SK-N-SH treated with all-trans-retinoic acid at 6 μM for 48 hours (cell line): Measurements from ENCODE around the gene URB1.
A peak's percentile ranks its signal among the peaks of the same experiment; 100 is the strongest.

Source experiments
- ATAC-seq: fragments of 200-7000 bp; cut with Tn5 transposase; 3 replicates; pipeline ENCODE4 v1.9.1; 2020; ENCODE audit warnings: mild to moderate bottlenecking, moderate library complexity
- ARNTL ChIP-seq: fragments of 450-650 bp; formaldehyde crosslinking; IDR thresholded peaks from 2 replicates; pipeline ENCODE4 v1.5.0; 2020; ENCODE audit warnings: low read depth, mild to moderate bottlenecking, moderate library complexity, borderline replicate concordance
- BACH2 ChIP-seq: fragments of 250-450 bp; sonication (Bioruptor Pico); IDR thresholded peaks from 2 replicates; pipeline ENCODE4 v1.9.0; 2021; ENCODE audit warnings: mild to moderate bottlenecking, borderline replicate concordance
- CSDC2 ChIP-seq: fragments of 250-450 bp; sonication (Bioruptor Pico); IDR thresholded peaks from 2 replicates; pipeline ENCODE4 v1.5.0; 2020; ENCODE audit warnings: mild to moderate bottlenecking, moderate library complexity
- ESRRG ChIP-seq: fragments of 250-450 bp; sonication (Bioruptor Pico); IDR thresholded peaks from 2 replicates; pipeline ENCODE4 v1.6.1; 2021; ENCODE audit warnings: mild to moderate bottlenecking
- GLIS3 ChIP-seq: fragments of 250-450 bp; sonication (Bioruptor Pico); IDR thresholded peaks from 2 replicates; pipeline ENCODE4 v1.5.0; 2020; ENCODE audit warnings: mild to moderate bottlenecking, moderate library complexity
- ISL1 ChIP-seq: fragments of 250-450 bp; sonication (Bioruptor Pico); IDR thresholded peaks from 2 replicates; pipeline ENCODE4 v2.1.2; 2022; ENCODE audit warnings: mild to moderate bottlenecking, moderate library complexity
- OSR1 ChIP-seq: fragments of 250-450 bp; sonication (Bioruptor Pico); IDR thresholded peaks from 2 replicates; pipeline ENCODE4 v1.8.0; 2022; ENCODE audit warnings: moderate library complexity, mild to moderate bottlenecking, inconsistent platforms
- POU6F1 ChIP-seq: fragments of 250-450 bp; sonication (Bioruptor Pico); IDR thresholded peaks from 2 replicates; pipeline ENCODE4 v1.8.0; 2021; ENCODE audit warnings: low read depth, mild to moderate bottlenecking, moderate library complexity, borderline replicate concordance
- PPARA ChIP-seq: fragments of 250-450 bp; sonication (Bioruptor Pico); IDR thresholded peaks from 2 replicates; pipeline ENCODE4 v1.5.0; 2020; ENCODE audit warnings: mild to moderate bottlenecking, borderline replicate concordance
- RARB ChIP-seq: fragments of 250-450 bp; sonication (Bioruptor Pico); IDR thresholded peaks from 2 replicates; pipeline ENCODE4 v1.8.0; 2021; ENCODE audit warnings: mild to moderate bottlenecking, moderate library complexity
- SNAI2 ChIP-seq: fragments of 250-450 bp; sonication (Bioruptor Pico); IDR thresholded peaks from 2 replicates; pipeline ENCODE4 v1.5.0; 2020; ENCODE audit warnings: mild to moderate bottlenecking, moderate library complexity
- TCF4 ChIP-seq: fragments of 250-450 bp; sonication (Bioruptor Pico); IDR thresholded peaks from 2 replicates; pipeline ENCODE4 v1.8.0; 2021; ENCODE audit warnings: mild to moderate bottlenecking, moderate library complexity, borderline replicate concordance
- TOX ChIP-seq: fragments of 250-450 bp; sonication (Bioruptor Pico); IDR thresholded peaks from 2 replicates; pipeline ENCODE4 v1.8.0; 2021; ENCODE audit warnings: mild to moderate bottlenecking, moderate library complexity, borderline replicate concordance
- ZC3H10 ChIP-seq: fragments of 250-450 bp; sonication (Bioruptor Pico); IDR thresholded peaks from 2 replicates; pipeline ENCODE4 v1.5.1; 2021; ENCODE audit warnings: mild to moderate bottlenecking, moderate library complexity
- ZFP3 ChIP-seq: fragments of 250-450 bp; sonication (Bioruptor Pico); IDR thresholded peaks from 2 replicates; pipeline ENCODE4 v1.5.0; 2020; ENCODE audit warnings: mild to moderate bottlenecking, moderate library complexity
- ZFP30 ChIP-seq: fragments of 450-650 bp; formaldehyde crosslinking; IDR thresholded peaks from 2 replicates; pipeline ENCODE4 v1.5.0; 2022; ENCODE audit warnings: mild to moderate bottlenecking, moderate library complexity
- ZNF565 ChIP-seq: fragments of 450-650 bp; formaldehyde crosslinking; conservative IDR thresholded peaks from 2 replicates; pipeline ENCODE4 v1.5.0; 2020; ENCODE audit warnings: low read depth, mild to moderate bottlenecking, moderate library complexity
- ZNF70 ChIP-seq: fragments of 450-650 bp; formaldehyde crosslinking; IDR thresholded peaks from 2 replicates; pipeline ENCODE4 v1.5.0; 2020; ENCODE audit warnings: mild to moderate bottlenecking, moderate library complexity
- ZNF8 ChIP-seq: fragments of 450-650 bp; formaldehyde crosslinking; IDR thresholded peaks from 2 replicates; pipeline ENCODE4 v1.5.0; 2020; ENCODE audit warnings: mild to moderate bottlenecking, moderate library complexity
- TF ChIP-seq, protein P1 (sequence below): fragments of 250-450 bp; sonication (Bioruptor Pico); IDR thresholded peaks from 2 replicates; pipeline ENCODE4 v1.5.1; 2020; ENCODE audit warnings: low read depth, mild to moderate bottlenecking, moderate library complexity
- TF ChIP-seq, protein P2 (sequence below): fragments of 250-450 bp; sonication (Bioruptor Pico); IDR thresholded peaks from 2 replicates; pipeline ENCODE4 v1.5.1; 2021; ENCODE audit warnings: mild to moderate bottlenecking, moderate library complexity
- TF ChIP-seq, protein P3 (sequence below): fragments of 250-450 bp; sonication (Bioruptor Pico); IDR thresholded peaks from 2 replicates; pipeline ENCODE4 v1.8.0; 2020; ENCODE audit warnings: mild to moderate bottlenecking, moderate library complexity, borderline replicate concordance
- TF ChIP-seq, protein P4 (sequence below): fragments of 250-450 bp; sonication (Bioruptor Pico); IDR thresholded peaks from 2 replicates; pipeline ENCODE4 v1.5.0; 2020; ENCODE audit warnings: mild to moderate bottlenecking, moderate library complexity

The URB1 gene

DNA sequence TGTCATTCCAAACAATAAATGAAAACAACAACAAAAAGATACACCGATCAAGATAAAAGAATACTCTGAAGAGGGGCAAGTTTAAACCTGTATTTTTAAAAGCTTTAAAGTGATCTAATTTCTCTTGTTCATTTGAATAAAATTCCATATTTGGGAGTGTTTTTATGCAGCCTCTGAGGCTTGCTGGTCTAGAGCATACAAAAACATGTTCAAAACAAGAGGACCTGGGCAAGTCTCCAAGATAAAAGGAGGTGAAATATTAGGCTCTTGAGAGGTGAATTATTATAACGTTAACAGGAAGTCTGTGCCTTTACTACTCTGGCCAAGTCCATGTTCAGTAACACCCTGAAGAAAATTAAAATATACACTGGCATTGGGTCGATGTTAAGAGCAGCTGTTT, 20.1 kb downstream of the URB1 start:
- TF ChIP-seq ESRRG (no peak), ZFP30 (no peak), CSDC2 (CRISPR knock-in tag) (no peak), ZNF565 (CRISPR knock-in tag) (no peak), RARB (CRISPR knock-in tag) (no peak), PPARA (CRISPR knock-in tag) (no peak), ZNF70 (CRISPR knock-in tag) (no peak), BACH2 (CRISPR knock-in tag) (no peak), POU6F1 (CRISPR knock-in tag) (no peak), ZNF8 (CRISPR knock-in tag) (no peak), TCF4 (CRISPR knock-in tag) (no peak), TOX (no peak), ARNTL (no peak), GLIS3 (CRISPR knock-in tag) (no peak)
- TF ChIP-seq, protein P1, sequence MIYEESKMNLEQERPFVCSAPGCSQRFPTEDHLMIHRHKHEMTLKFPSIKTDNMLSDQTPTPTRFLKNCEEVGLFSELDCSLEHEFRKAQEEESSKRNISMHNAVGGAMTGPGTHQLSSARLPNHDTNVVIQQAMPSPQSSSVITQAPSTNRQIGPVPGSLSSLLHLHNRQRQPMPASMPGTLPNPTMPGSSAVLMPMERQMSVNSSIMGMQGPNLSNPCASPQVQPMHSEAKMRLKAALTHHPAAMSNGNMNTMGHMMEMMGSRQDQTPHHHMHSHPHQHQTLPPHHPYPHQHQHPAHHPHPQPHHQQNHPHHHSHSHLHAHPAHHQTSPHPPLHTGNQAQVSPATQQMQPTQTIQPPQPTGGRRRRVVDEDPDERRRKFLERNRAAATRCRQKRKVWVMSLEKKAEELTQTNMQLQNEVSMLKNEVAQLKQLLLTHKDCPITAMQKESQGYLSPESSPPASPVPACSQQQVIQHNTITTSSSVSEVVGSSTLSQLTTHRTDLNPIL (CRISPR knock-in tag): no peak
- TF ChIP-seq, protein P2, sequence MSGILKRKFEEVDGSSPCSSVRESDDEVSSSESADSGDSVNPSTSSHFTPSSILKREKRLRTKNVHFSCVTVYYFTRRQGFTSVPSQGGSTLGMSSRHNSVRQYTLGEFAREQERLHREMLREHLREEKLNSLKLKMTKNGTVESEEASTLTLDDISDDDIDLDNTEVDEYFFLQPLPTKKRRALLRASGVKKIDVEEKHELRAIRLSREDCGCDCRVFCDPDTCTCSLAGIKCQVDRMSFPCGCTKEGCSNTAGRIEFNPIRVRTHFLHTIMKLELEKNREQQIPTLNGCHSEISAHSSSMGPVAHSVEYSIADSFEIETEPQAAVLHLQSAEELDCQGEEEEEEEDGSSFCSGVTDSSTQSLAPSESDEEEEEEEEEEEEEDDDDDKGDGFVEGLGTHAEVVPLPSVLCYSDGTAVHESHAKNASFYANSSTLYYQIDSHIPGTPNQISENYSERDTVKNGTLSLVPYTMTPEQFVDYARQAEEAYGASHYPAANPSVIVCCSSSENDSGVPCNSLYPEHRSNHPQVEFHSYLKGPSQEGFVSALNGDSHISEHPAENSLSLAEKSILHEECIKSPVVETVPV (CRISPR knock-in tag): no peak
- TF ChIP-seq, protein P3, sequence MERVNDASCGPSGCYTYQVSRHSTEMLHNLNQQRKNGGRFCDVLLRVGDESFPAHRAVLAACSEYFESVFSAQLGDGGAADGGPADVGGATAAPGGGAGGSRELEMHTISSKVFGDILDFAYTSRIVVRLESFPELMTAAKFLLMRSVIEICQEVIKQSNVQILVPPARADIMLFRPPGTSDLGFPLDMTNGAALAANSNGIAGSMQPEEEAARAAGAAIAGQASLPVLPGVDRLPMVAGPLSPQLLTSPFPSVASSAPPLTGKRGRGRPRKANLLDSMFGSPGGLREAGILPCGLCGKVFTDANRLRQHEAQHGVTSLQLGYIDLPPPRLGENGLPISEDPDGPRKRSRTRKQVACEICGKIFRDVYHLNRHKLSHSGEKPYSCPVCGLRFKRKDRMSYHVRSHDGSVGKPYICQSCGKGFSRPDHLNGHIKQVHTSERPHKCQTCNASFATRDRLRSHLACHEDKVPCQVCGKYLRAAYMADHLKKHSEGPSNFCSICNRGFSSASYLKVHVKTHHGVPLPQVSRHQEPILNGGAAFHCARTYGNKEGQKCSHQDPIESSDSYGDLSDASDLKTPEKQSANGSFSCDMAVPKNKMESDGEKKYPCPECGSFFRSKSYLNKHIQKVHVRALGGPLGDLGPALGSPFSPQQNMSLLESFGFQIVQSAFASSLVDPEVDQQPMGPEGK: no peak
- ATAC-seq: no peak

GRCh38 chr21:32371913-32372314, 20.9 kb downstream of the URB1 start:
- TF ChIP-seq ZNF8 (CRISPR knock-in tag) (no peak), ZNF70 (CRISPR knock-in tag) (no peak), BACH2 (CRISPR knock-in tag) (no peak), ESRRG (no peak), ISL1 (CRISPR knock-in tag) (no peak), ARNTL (no peak), RARB (CRISPR knock-in tag) (no peak), POU6F1 (CRISPR knock-in tag) (no peak), ZFP3 (CRISPR knock-in tag) (no peak), OSR1 (no peak), ZC3H10 (CRISPR knock-in tag) (no peak), CSDC2 (CRISPR knock-in tag) (no peak), ZNF565 (CRISPR knock-in tag) (no peak), SNAI2 (no peak)
- TF ChIP-seq, protein P4, sequence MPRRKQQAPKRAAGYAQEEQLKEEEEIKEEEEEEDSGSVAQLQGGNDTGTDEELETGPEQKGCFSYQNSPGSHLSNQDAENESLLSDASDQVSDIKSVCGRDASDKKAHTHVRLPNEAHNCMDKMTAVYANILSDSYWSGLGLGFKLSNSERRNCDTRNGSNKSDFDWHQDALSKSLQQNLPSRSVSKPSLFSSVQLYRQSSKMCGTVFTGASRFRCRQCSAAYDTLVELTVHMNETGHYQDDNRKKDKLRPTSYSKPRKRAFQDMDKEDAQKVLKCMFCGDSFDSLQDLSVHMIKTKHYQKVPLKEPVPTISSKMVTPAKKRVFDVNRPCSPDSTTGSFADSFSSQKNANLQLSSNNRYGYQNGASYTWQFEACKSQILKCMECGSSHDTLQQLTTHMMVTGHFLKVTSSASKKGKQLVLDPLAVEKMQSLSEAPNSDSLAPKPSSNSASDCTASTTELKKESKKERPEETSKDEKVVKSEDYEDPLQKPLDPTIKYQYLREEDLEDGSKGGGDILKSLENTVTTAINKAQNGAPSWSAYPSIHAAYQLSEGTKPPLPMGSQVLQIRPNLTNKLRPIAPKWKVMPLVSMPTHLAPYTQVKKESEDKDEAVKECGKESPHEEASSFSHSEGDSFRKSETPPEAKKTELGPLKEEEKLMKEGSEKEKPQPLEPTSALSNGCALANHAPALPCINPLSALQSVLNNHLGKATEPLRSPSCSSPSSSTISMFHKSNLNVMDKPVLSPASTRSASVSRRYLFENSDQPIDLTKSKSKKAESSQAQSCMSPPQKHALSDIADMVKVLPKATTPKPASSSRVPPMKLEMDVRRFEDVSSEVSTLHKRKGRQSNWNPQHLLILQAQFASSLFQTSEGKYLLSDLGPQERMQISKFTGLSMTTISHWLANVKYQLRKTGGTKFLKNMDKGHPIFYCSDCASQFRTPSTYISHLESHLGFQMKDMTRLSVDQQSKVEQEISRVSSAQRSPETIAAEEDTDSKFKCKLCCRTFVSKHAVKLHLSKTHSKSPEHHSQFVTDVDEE (CRISPR knock-in tag): no peak
- TF ChIP-seq, protein P1 (CRISPR knock-in tag): no peak
- ATAC-seq: peak; percentile 76
